GM13977 (cell line): ENCODE results near the gene SLC25A20.
A peak's percentile ranks its signal among the peaks of the same experiment; 100 is the strongest.

Source experiments
- DNase-seq: peaks from one replicate; pipeline ENCODE4 v3.0.0; 2012; ENCODE audit warnings: low spot score
- in situ Hi-C: fragments of 300-500 bp; cut with MboI; formaldehyde crosslinking; loops from one replicate; pipeline ENCODE4 v1.12.0; 2022; ENCODE audit warnings: low sequenced_read_pairs, low pct_unique_long_range_greater_than_20kb, mixed read lengths, inconsistent platforms; ENCODE audit not compliant: unreplicated experiment
- TF ChIP-seq, protein P1 (sequence below): IDR thresholded peaks from 2 replicates; pipeline ENCODE4 v1.5.1; 2012; ENCODE audit warnings: mild to moderate bottlenecking, control low read depth; ENCODE audit not compliant: insufficient read depth; ENCODE audit errors: extremely low read depth, missing control alignments

Gene SLC25A20

DNA sequence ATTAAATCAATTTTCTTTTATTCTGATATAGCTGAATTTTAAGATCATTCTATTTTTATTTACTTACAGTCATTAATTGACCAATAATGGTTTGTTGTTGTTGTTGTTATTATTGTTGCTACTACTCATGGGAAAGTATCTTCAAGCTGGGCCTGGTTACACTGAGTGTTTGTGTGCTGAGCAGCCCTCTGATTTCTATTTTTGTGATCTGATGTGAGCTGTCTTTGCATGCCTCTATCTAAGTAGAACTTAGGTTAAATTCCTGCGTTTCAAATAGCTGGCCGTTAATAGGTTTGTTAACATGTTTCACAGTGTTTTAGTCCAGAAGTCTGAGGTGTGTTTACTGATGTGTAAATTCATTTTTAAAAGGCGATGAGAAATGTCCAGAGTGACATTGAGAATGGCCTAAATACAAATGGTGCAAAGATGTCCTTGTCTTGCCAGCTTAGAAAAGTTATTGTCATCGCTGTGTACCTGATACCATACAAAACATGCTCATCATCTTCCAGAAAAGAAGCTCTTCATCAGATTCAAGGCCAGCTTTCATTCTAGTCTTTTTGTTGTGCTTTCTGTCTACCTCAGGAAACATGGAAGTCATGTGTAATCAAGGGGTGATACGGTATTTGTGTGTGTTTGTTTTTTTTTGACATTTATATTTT lies 35.8 kb upstream of the SLC25A20 start:
- no peak for DNase-seq
- in situ Hi-C loops, result no loop called here
- TF ChIP-seq, protein P1, sequence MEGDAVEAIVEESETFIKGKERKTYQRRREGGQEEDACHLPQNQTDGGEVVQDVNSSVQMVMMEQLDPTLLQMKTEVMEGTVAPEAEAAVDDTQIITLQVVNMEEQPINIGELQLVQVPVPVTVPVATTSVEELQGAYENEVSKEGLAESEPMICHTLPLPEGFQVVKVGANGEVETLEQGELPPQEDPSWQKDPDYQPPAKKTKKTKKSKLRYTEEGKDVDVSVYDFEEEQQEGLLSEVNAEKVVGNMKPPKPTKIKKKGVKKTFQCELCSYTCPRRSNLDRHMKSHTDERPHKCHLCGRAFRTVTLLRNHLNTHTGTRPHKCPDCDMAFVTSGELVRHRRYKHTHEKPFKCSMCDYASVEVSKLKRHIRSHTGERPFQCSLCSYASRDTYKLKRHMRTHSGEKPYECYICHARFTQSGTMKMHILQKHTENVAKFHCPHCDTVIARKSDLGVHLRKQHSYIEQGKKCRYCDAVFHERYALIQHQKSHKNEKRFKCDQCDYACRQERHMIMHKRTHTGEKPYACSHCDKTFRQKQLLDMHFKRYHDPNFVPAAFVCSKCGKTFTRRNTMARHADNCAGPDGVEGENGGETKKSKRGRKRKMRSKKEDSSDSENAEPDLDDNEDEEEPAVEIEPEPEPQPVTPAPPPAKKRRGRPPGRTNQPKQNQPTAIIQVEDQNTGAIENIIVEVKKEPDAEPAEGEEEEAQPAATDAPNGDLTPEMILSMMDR, result no peak

DNA sequence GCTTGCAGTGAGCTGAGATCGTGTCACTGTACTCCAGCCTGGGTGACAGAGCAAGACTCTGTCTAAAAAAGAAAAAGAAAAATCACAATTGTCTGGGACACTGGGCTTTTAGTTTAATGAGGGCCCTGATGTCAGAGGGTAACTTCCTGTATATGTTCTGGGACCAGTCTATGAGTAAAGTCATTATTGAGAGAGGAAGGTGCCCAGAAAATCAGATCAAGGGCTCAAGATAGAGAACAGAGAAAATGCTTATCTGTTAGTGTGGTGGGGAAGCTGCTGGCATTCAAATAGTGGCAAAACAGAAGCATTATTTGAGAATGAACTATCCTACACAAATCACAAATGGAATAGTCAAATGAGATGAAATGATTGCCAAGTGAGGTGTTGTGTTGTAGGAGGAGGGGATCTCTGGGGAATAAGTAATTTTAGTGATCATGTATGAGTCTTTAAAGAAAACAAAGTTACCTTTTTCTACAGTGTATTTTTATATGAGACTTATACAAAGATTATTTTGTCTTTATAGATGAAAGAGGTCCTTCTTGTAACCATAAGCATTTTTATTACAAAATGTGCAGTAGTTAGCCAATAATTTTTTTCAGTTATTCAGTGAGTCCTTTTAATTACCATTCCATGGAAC lies 33.4 kb upstream of the SLC25A20 start:
- in situ Hi-C loops, result no loop called here
- TF ChIP-seq, protein P1, result no peak
- DNase-seq, result no peak

DNA sequence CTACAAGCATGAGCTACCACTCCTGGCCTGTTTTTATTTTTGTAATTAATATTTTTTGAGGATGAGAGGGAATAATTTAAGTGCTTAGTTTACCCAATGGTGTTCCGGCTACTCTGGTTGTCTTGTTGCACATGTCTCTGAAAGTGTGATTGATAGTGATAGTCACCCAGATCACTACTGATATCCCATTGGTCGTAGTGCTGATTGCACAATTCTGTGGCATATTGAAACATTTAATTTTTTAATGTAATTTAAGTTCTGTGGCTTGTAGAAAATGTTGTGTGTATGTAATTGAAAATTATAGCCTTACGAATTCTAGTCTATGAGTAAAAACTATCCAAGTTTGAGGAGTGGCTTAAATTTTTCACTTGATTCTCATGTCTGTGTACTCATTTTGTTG lies 31.9 kb upstream of the SLC25A20 start:
- TF ChIP-seq, protein P1, result no peak
- no peak for DNase-seq

DNA sequence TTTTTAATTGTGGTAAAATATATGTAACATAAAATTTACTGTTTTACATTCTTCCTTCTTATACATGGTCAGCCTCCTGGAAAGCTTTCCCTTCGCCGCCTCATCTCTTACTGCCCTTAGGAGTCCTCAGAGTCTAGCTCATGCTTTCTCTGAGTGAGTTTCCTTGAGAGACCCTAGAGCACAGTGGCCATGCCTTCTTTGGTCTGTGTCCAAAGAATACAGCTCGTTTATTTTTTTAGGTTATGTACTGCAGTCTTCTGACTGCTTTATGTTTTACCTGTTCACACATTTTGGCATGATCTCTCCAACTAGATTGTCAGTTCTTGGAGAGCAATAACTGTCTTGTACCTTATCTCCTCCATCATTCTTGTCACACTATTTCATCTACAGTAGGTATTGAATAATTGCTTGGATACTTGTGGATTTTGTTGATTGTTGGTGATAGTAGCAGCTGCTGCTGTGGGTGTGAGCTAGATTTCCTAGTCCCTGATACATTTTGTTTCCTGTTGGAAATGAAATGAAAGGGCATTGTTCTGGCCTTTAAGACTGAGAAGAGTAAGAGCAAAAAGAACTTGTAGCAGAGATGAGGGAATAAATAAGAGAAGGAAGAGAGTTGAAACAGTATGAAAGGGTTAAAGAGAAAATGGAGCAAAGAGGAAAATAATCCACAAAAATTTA lies 30.8 kb upstream of the SLC25A20 start:
- in situ Hi-C loops, result no loop called here
- TF ChIP-seq, protein P1, result no peak
- DNase-seq, result no peak

More for the DNA sequence above, 31.9 kb upstream of the SLC25A20 start:
- in situ Hi-C loops, result no loop called here

DNA sequence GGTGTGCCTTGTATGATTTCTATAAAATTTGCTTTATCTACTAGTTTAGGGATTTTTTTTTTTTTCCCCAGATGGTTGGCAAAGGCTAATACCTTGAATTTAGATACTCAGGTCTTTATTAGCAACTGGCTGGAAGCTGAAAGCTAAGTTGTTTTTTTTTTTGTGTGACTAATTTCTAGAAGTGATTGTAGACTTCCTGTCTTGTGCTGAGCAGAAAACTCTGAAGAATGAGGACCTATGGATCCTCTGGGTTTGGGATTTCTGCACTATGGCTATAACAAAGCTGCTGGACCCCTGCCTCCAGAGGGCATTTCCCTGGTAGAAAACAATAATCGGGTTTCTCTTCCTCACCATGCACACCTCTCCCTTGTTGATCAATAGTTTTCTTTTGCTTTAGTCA lies 30.0 kb upstream of the SLC25A20 start:
- TF ChIP-seq, protein P1, result no peak
- in situ Hi-C loops, result no loop called here
- peak; percentile 30 for DNase-seq

DNA sequence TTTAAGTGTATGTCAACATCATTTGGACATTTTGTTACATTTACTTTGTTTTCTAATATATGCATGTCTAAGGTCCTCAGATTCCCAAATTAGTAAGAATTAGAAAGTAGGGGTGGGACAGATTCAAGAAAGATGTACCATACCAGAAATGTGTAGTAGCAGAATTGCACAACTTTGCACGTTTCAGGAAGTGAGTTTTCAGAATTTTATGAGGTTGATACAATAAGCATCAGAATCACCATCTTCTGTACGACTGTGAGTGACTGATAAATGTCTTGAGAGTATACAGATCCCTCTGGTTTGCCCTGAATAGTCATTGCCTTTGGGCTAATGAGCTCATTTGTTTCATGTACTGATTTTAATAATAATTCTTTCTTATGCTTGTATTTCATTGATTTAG lies 29.2 kb upstream of the SLC25A20 start:
- in situ Hi-C loops, result no loop called here
- DNase-seq, result no peak

More for the DNA sequence above, 29.2 kb upstream of the SLC25A20 start:
- TF ChIP-seq, protein P1, result no peak
